ENCODE results near the gene PLIN3.

- TF ChIP-seq ZNF274 (IDR thresholded peaks at IDR 0.05; ENCODE audit: low read depth, low read length) (no peak), YY1 (IDR thresholded peaks at IDR 0.05; ENCODE audit: insufficient read depth, insufficient read length) (no peak), SUZ12 (IDR thresholded peaks at IDR 0.05; ENCODE audit: extremely low read depth, insufficient read depth, insufficient read length) (no peak)
These were observed 40.9 kb upstream of the PLIN3 start for GRCh38 chr19:4908360-4908759.

Measured in NT2/D1 (cell line).